ENCODE results near the gene NRP2.

- TF ChIP-seq CTCF (IDR thresholded peaks at IDR 0.05; ENCODE audit: insufficient read depth, low read depth, low read length), result no peak
- no peak for TF ChIP-seq EZH2 (IDR thresholded peaks at IDR 0.05; ENCODE audit: insufficient read depth, low read length)
These were observed 87.6 kb downstream of the NRP2 start for GRCh38 chr2:205769879-205770278.

All from astrocyte (in vitro differentiated cells and primary cell).